Measurements from ENCODE around the gene DMD. TPM values are rescaled to one million over a fixed set of nuclear protein-coding genes. Genes with fewer than 3 reads are reported as not detected.

The DMD gene
- total RNA-seq, 1 donor from 2014 or later, result 5.0 TPM

- Mint-ChIP-seq H3K4me1 (no peaks in the 10 kb centered on the region), H3K27ac (no peak overlapping the region), H3K27me3 (no peaks in the 10 kb centered on the region), H3K9me3 (no peaks in the 10 kb centered on the region), H3K36me3 (ENCODE audit: low read depth) (no peaks in the 10 kb centered on the region), H3K4me3 (no peak overlapping the region)
- intact Hi-C loops (cut with micrococcal nuclease), result no loop called here
- no peak for DNase-seq
Observed at GRCh38 chrX:32185160-32185559, 1026.2 kb downstream of the DMD start.

GRCh38 chrX:32183066-32183465 lies 1028.3 kb downstream of the DMD start:
- Mint-ChIP-seq H3K9me3 (no peaks in the 10 kb centered on the region), H3K4me3 (no peak overlapping the region), H3K27me3 (no peaks in the 10 kb centered on the region), H3K4me1 (no peaks in the 10 kb centered on the region), H3K36me3 (ENCODE audit: low read depth) (no peaks in the 10 kb centered on the region), H3K27ac (no peak overlapping the region)
- no peak for DNase-seq
- intact Hi-C loops (cut with micrococcal nuclease), result no loop called here

- H3K36me3 Mint-ChIP-seq (ENCODE audit: low read depth), result no peaks in the 10 kb centered on the region
- intact Hi-C loops (cut with micrococcal nuclease), result no loop called here
- H3K9me3 Mint-ChIP-seq, result no peaks in the 10 kb centered on the region
- no peak for DNase-seq
- H3K4me3 Mint-ChIP-seq, result no peak overlapping the region
- H3K4me1 Mint-ChIP-seq, result no peaks in the 10 kb centered on the region
- no peak overlapping the region for H3K27ac Mint-ChIP-seq
- no peaks in the 10 kb centered on the region for H3K27me3 Mint-ChIP-seq
Observed at GRCh38 chrX:32176510-32176909, 1034.8 kb downstream of the DMD start.

GRCh38 chrX:32170481-32170880 lies 1040.9 kb downstream of the DMD start:
- no peak overlapping the region for H3K4me3 Mint-ChIP-seq
- no peak for DNase-seq
- no peaks in the 10 kb centered on the region for H3K36me3 Mint-ChIP-seq (ENCODE audit: low read depth)
- H3K27ac Mint-ChIP-seq, result no peak overlapping the region
- intact Hi-C loops (cut with micrococcal nuclease), result no loop called here
- H3K9me3 Mint-ChIP-seq, result no peaks in the 10 kb centered on the region
- no peaks in the 10 kb centered on the region for H3K27me3 Mint-ChIP-seq
- H3K4me1 Mint-ChIP-seq, result no peaks in the 10 kb centered on the region

- DNase-seq, result no peak
- no peaks in the 10 kb centered on the region for H3K9me3 Mint-ChIP-seq
- H3K4me1 Mint-ChIP-seq, result no peaks in the 10 kb centered on the region
- H3K4me3 Mint-ChIP-seq, result no peak overlapping the region
- no peaks in the 10 kb centered on the region for H3K27me3 Mint-ChIP-seq
- no peak overlapping the region for H3K27ac Mint-ChIP-seq
- no peaks in the 10 kb centered on the region for H3K36me3 Mint-ChIP-seq (ENCODE audit: low read depth)
- intact Hi-C loops (cut with micrococcal nuclease), result no loop called here
Observed at GRCh38 chrX:32155044-32155638, 1056.2 kb downstream of the DMD start.

- H3K4me1 Mint-ChIP-seq, result no peaks in the 10 kb centered on the region
- no peak for DNase-seq
- no peak overlapping the region for H3K4me3 Mint-ChIP-seq
- intact Hi-C loops (cut with micrococcal nuclease), result no loop called here
- H3K9me3 Mint-ChIP-seq, result no peaks in the 10 kb centered on the region
- no peak overlapping the region for H3K27ac Mint-ChIP-seq
- no peaks in the 10 kb centered on the region for H3K27me3 Mint-ChIP-seq
- H3K36me3 Mint-ChIP-seq (ENCODE audit: low read depth), result no peaks in the 10 kb centered on the region
Observed at GRCh38 chrX:32153585-32153984, 1057.8 kb downstream of the DMD start.

GRCh38 chrX:32150141-32150540 lies 1061.2 kb downstream of the DMD start:
- Mint-ChIP-seq H3K4me3 (no peak overlapping the region), H3K9me3 (no peaks in the 10 kb centered on the region), H3K36me3 (ENCODE audit: low read depth) (no peaks in the 10 kb centered on the region), H3K4me1 (no peaks in the 10 kb centered on the region), H3K27me3 (no peaks in the 10 kb centered on the region), H3K27ac (no peak overlapping the region)
- intact Hi-C loops (cut with micrococcal nuclease), result no loop called here
- no peak for DNase-seq

- DNase-seq, result no peak
- no peaks in the 10 kb centered on the region for H3K9me3 Mint-ChIP-seq
- intact Hi-C loops (cut with micrococcal nuclease), result no loop called here
- H3K27ac Mint-ChIP-seq, result no peak overlapping the region
- no peaks in the 10 kb centered on the region for H3K4me1 Mint-ChIP-seq
- no peaks in the 10 kb centered on the region for H3K27me3 Mint-ChIP-seq
- no peak overlapping the region for H3K4me3 Mint-ChIP-seq
- H3K36me3 Mint-ChIP-seq (ENCODE audit: low read depth), result no peaks in the 10 kb centered on the region
Observed at GRCh38 chrX:32141841-32142240, 1069.5 kb downstream of the DMD start.

- Mint-ChIP-seq H3K4me1 (no peaks in the 10 kb centered on the region), H3K27me3 (no peaks in the 10 kb centered on the region), H3K27ac (no peak overlapping the region), H3K4me3 (no peak overlapping the region), H3K9me3 (no peaks in the 10 kb centered on the region), H3K36me3 (ENCODE audit: low read depth) (no peaks in the 10 kb centered on the region)
- intact Hi-C loops (cut with micrococcal nuclease), result no loop called here
- DNase-seq, result no peak
Observed at GRCh38 chrX:32139476-32139875, 1071.9 kb downstream of the DMD start.

- H3K4me3 Mint-ChIP-seq, result no peak overlapping the region
- H3K27ac Mint-ChIP-seq, result no peak overlapping the region
- H3K4me1 Mint-ChIP-seq, result no peaks in the 10 kb centered on the region
- no peaks in the 10 kb centered on the region for H3K27me3 Mint-ChIP-seq
- no peaks in the 10 kb centered on the region for H3K36me3 Mint-ChIP-seq (ENCODE audit: low read depth)
- no peaks in the 10 kb centered on the region for H3K9me3 Mint-ChIP-seq
- intact Hi-C loops (cut with micrococcal nuclease), result no loop called here
- DNase-seq, result peak; percentile 45
Observed at GRCh38 chrX:32137525-32137924, 1073.8 kb downstream of the DMD start.

- Mint-ChIP-seq H3K4me1 (no peaks in the 10 kb centered on the region), H3K27ac (no peak overlapping the region), H3K4me3 (no peak overlapping the region), H3K27me3 (no peaks in the 10 kb centered on the region), H3K36me3 (ENCODE audit: low read depth) (no peaks in the 10 kb centered on the region), H3K9me3 (no peaks in the 10 kb centered on the region)
- intact Hi-C loops (cut with micrococcal nuclease), result no loop called here
- no peak for DNase-seq
Observed at GRCh38 chrX:32126997-32127396, 1084.4 kb downstream of the DMD start.

- no peak overlapping the region for H3K4me3 Mint-ChIP-seq
- no peaks in the 10 kb centered on the region for H3K4me1 Mint-ChIP-seq
- no peaks in the 10 kb centered on the region for H3K9me3 Mint-ChIP-seq
- H3K36me3 Mint-ChIP-seq (ENCODE audit: low read depth), result no peaks in the 10 kb centered on the region
- no peaks in the 10 kb centered on the region for H3K27me3 Mint-ChIP-seq
- intact Hi-C loops (cut with micrococcal nuclease), result no loop called here
- H3K27ac Mint-ChIP-seq, result no peak overlapping the region
- DNase-seq, result no peak
Observed at GRCh38 chrX:32118832-32119231, 1092.5 kb downstream of the DMD start.

- no peak overlapping the region for H3K27ac Mint-ChIP-seq
- H3K9me3 Mint-ChIP-seq, result no peaks in the 10 kb centered on the region
Observed at GRCh38 chrX:32116047-32116446, 1095.3 kb downstream of the DMD start.

GRCh38 chrX:32087663-32088062 lies 1123.7 kb downstream of the DMD start:
- Mint-ChIP-seq H3K9me3 (no peaks in the 10 kb centered on the region), H3K27me3 (no peaks in the 10 kb centered on the region), H3K36me3 (ENCODE audit: low read depth) (no peaks in the 10 kb centered on the region), H3K27ac (no peak overlapping the region), H3K4me3 (no peak overlapping the region), H3K4me1 (no peaks in the 10 kb centered on the region)
- no peak for DNase-seq
- intact Hi-C loops (cut with micrococcal nuclease), result no loop called here

More at GRCh38 chrX:32116047-32116446, 1095.3 kb downstream of the DMD start:
- H3K36me3 Mint-ChIP-seq (ENCODE audit: low read depth), result no peaks in the 10 kb centered on the region
- no peak for DNase-seq
- no peaks in the 10 kb centered on the region for H3K4me1 Mint-ChIP-seq
- intact Hi-C loops (cut with micrococcal nuclease), result no loop called here
- no peak overlapping the region for H3K4me3 Mint-ChIP-seq
- no peaks in the 10 kb centered on the region for H3K27me3 Mint-ChIP-seq

- intact Hi-C loops (cut with micrococcal nuclease), result no loop called here
- Mint-ChIP-seq H3K4me1 (no peaks in the 10 kb centered on the region), H3K9me3 (no peaks in the 10 kb centered on the region), H3K27me3 (no peaks in the 10 kb centered on the region), H3K36me3 (ENCODE audit: low read depth) (no peaks in the 10 kb centered on the region), H3K4me3 (no peak overlapping the region), H3K27ac (no peak overlapping the region)
- DNase-seq, result no peak
Observed at GRCh38 chrX:32084757-32085156, 1126.6 kb downstream of the DMD start.
